Measurements from ENCODE around the gene PMVK. TPM values are rescaled to one million over a fixed set of nuclear protein-coding genes. Genes with fewer than 3 reads are reported as not detected.

PMVK gene
- total RNA-seq, 4 donors from 2014 or later = 7.4 to 16.2 (median 12.1) TPM

DNA sequence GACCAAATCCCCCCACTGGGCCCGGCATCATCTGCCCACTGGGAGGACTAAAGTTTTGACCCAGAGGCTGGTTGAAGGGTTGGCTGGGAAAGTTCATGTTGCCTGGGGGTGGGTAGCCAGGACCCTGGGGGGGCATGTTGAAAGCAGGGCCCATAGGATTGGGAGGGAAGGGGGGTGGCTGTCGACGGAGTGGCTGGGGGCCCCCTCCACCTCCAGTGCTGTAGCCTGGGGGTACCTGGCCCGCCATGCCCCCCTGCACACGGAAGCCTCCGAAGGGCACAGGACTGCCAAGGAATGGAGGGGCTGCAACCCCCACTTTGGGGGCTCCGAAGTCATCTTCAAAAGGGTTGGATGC is 22.9 kb upstream of the PMVK start:
- no peak for ATAC-seq (ENCODE audit: low FRiP score)
- TF ChIP-seq CTCF (IDR thresholded peaks at IDR 0.05) = no peak
- DNase-seq (ENCODE audit: low spot score) = no peak

- DNase-seq (ENCODE audit: low spot score) = no peak
- no peak for TF ChIP-seq CTCF (IDR thresholded peaks at IDR 0.05)
- no peak for ATAC-seq (ENCODE audit: low FRiP score)
These were observed 22.3 kb upstream of the PMVK start for GRCh38 chr1:154958681-154959425.

- no peak for ATAC-seq (ENCODE audit: low FRiP score)
- DNase-seq (ENCODE audit: low spot score) = no peak
- no peak for TF ChIP-seq CTCF (IDR thresholded peaks at IDR 0.05)
These were observed 21.5 kb upstream of the PMVK start for GRCh38 chr1:154958036-154958435.

DNA sequence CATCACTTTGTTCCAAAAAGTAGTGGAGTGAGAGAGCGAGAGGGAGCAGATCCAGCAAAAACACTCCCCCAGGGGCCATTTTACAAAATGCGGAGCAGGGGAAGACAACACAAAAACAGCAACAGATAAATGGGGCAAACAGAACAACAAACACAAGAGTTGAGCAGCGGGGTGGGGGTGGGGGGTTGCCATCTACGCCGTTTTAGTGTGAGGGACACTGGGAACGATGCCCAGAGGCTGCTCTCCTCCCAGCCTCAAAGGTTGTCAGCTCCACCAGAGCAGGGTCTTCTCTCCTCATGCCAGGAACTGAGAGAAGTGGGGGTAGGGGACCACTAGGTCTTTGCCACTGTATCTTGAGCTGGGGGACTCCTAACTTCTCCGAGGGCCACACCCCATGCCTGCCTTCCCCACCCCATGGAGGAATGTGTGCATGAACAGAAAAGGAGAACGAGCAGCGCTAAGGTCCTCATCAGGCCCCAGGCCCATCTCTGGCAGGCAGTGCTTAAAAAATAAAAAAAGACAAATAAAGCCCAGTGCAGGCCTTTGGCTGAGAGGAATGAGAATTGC is 20.7 kb upstream of the PMVK start:
- ATAC-seq (ENCODE audit: low FRiP score) = no peak
- DNase-seq (ENCODE audit: low spot score) = no peak

GRCh38 chr1:154956544-154956941 is 20.0 kb upstream of the PMVK start:
- no peak for TF ChIP-seq CTCF (IDR thresholded peaks at IDR 0.05)
- DNase-seq (ENCODE audit: low spot score) (no peak), ATAC-seq (ENCODE audit: low FRiP score) (no peak)

More for the DNA sequence above, 20.7 kb upstream of the PMVK start:
- no peak for TF ChIP-seq CTCF (IDR thresholded peaks at IDR 0.05)

GRCh38 chr1:154955718-154956543 is 19.4 kb upstream of the PMVK start, which contains the start of gene PBXIP1:
TSS of gene PBXIP1 (minus strand) at chr1:154956099. CDS start at chr1:154953721, 2,378 bp downstream.
- TF ChIP-seq CTCF (IDR thresholded peaks at IDR 0.05) = no peak
- DNase-seq (ENCODE audit: low spot score) (no peak), ATAC-seq (ENCODE audit: low FRiP score) (peak; percentile 69)
